M059J (cell line): ENCODE data around the gene KLHL5. TPM values are rescaled to one million over a fixed set of nuclear protein-coding genes. Genes with fewer than 3 reads are reported as not detected.

ENCODE experiments used
- total RNA-seq: library from RNA; depleted of rRNA; stranded (reverse); fragments of >200 nt; shearing (Covaris generic); gene quantifications from 2 replicates; pipeline ENCODE4 v1.2.3, GENCODE V29; 2014; rRNA removed

The KLHL5 gene
- total RNA-seq, 1 experiment from 2014 or later = 38.1 TPM

Other genes starting within 250 kb of the KLHL5 start
- gene TLR6, start 205.4 kb upstream of the KLHL5 start, total RNA-seq = 2.3 and 2.8 TPM in 2 replicates
- gene FAM114A1, start 194.4 kb upstream of the KLHL5 start, total RNA-seq = 98.0 and 156 TPM in 2 replicates
- 0.37 and 3.9 TPM in 2 replicates for gene TMEM156, start 29.8 kb upstream of the KLHL5 start, total RNA-seq
- gene WDR19, start 120.3 kb downstream of the KLHL5 start, total RNA-seq = 11.5 and 12.5 TPM in 2 replicates